ENCODE data around the gene ARNT2.

The ARNT2 gene

DNA sequence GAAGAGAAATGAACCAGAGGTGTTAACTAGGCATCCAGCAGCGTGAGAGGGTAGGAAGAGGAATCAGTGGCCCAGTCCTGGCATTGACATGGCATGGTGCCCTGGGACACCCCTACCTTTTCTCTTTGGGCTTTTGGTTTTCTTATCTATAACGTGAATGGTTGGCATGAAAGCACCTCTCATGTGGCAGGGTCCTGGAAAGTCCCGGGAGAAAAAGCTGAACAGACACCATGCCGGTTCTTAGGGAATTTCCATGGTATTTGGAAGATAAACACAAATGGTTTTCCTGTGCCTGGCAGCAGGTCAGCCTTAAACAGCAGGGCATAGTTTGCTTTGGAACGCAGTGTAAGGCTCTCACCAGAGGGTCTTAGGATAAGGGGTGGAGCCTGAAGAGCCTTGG, 15.4 kb downstream of the ARNT2 start:
- no peak overlapping the region for H3K4me3 Mint-ChIP-seq
- H3K9me3 Mint-ChIP-seq, result no peaks in the 10 kb centered on the region
- H3K27me3 Mint-ChIP-seq (ENCODE audit: low read depth), result peaks cover 23% of the 10 kb centered on the region

DNA sequence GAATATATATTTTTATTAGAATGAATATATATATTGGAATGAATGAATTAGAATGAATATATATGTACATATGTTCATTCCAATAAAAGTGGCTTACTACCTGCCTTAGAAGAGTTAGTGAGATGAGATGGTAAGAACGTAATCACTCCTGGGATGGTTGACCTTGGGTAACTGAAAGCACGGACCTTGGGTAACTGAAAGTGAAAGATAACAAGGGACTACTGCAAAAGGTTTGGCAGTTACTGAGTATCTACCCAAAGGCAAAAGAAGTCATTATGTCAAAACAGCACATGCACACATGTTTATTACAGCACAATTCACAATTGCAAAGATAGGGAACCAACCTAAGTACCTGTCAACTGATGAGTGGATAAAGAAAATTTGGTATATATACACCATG, 16.5 kb downstream of the ARNT2 start:
- no peak for DNase-seq (ENCODE audit: low spot score)
- Mint-ChIP-seq H3K4me1 (ENCODE audit: low read depth) (no peaks in the 10 kb centered on the region), H3K36me3 (ENCODE audit: low read depth) (no peaks in the 10 kb centered on the region), H3K9me3 (no peaks in the 10 kb centered on the region), H3K4me3 (no peak overlapping the region), H3K27me3 (ENCODE audit: low read depth) (peaks cover 21% of the 10 kb centered on the region), H3K27ac (no peak overlapping the region)

More for the DNA sequence above, 15.4 kb downstream of the ARNT2 start:
- Mint-ChIP-seq H3K27ac (no peak overlapping the region), H3K36me3 (ENCODE audit: low read depth) (no peaks in the 10 kb centered on the region), H3K4me1 (ENCODE audit: low read depth) (no peaks in the 10 kb centered on the region)
- DNase-seq (ENCODE audit: low spot score), result no peak

DNA sequence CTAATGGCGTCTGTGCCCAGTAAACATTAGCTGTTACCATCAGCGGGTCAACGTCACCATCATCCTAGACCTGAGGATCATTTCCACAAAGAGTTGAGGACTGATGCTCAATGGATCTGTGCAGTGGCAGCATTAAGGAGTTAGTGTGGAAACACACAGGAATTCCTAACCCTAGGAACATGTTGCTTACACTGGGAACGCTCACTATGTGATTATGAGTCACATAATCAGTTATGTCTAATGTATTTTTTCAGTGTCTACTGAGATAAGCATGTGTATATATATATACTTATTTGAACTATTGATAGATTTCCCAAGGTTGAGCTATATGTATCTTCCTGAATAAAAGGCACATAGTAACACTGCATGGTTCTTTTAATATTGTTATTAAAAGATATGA, 19.0 kb downstream of the ARNT2 start:
- H3K9me3 Mint-ChIP-seq, result no peaks in the 10 kb centered on the region
- DNase-seq (ENCODE audit: low spot score), result no peak
- H3K36me3 Mint-ChIP-seq (ENCODE audit: low read depth), result no peaks in the 10 kb centered on the region
- H3K27ac Mint-ChIP-seq, result no peak overlapping the region
- H3K4me1 Mint-ChIP-seq (ENCODE audit: low read depth), result no peaks in the 10 kb centered on the region
- no peak overlapping the region for H3K4me3 Mint-ChIP-seq
- peaks cover 10% of the 10 kb centered on the region for H3K27me3 Mint-ChIP-seq (ENCODE audit: low read depth)

DNA sequence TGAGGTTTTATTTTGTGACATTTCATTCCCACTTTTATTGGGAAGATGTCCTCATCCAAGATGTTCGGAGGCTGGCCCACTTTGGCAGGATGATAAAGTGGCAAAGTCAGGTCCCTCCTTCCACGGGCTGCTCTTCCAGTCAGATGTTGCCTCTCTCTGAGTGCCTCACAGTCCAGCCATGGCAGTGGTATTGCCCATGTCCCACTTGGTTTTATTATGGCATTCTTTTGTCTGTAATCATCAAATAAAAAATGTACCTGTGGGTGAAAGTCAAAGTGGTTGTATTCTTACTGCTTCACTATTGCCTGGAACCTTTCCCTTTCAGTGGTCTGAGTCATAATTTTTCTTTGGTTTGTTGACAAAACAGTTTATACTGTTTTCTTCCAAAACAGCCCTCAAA, 20.2 kb downstream of the ARNT2 start:
- H3K27ac Mint-ChIP-seq, result no peak overlapping the region
- no peaks in the 10 kb centered on the region for H3K4me1 Mint-ChIP-seq (ENCODE audit: low read depth)
- no peak overlapping the region for H3K4me3 Mint-ChIP-seq
- no peaks in the 10 kb centered on the region for H3K36me3 Mint-ChIP-seq (ENCODE audit: low read depth)
- no peaks in the 10 kb centered on the region for H3K9me3 Mint-ChIP-seq
- H3K27me3 Mint-ChIP-seq (ENCODE audit: low read depth), result peaks cover 7% of the 10 kb centered on the region
- no peak for DNase-seq (ENCODE audit: low spot score)

DNA sequence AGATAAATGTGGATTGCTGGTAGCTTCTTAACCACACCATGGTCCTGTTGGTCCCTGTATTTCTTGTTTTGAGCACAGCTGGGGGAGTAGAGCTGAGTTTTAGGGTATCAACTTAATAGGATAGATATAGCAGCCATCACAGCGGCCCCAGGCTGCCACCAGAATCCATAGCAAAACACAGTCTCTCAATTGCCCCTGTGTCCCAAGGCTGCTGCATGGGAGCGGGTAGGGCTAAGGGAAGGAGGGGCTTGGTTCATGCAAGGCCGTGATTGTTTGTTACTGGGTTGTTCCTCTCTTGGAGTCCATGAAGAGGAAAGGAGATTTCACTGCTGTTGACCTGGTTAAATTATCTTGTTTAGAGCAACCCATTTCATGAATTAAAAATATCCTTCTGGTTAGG, 22.1 kb downstream of the ARNT2 start:
- no peaks in the 10 kb centered on the region for H3K36me3 Mint-ChIP-seq (ENCODE audit: low read depth)
- H3K9me3 Mint-ChIP-seq, result no peaks in the 10 kb centered on the region
- H3K27me3 Mint-ChIP-seq (ENCODE audit: low read depth), result peaks cover 4% of the 10 kb centered on the region
- no peak overlapping the region for H3K27ac Mint-ChIP-seq
- DNase-seq (ENCODE audit: low spot score), result no peak
- H3K4me1 Mint-ChIP-seq (ENCODE audit: low read depth), result no peaks in the 10 kb centered on the region
- no peak overlapping the region for H3K4me3 Mint-ChIP-seq

DNA sequence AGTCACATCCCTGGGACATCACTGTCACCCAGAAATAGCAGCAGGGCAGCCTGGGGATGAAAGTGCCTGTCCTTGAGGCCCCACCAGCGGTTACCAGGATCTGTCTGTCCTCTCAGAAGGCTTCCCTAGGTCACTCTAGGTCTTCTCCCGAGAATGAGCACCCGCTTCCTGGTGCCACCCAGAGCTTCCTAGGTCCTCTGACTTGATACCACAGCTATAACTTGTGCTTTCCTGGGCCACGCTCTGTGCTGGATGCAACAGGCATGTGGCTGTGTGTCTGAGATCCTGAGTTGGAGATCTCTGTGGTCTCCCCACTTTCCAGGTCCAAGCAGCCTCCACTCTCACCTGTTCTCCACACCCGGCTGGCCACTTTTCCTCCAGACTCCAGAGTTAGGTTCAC, 25.8 kb downstream of the ARNT2 start:
- Mint-ChIP-seq H3K9me3 (no peaks in the 10 kb centered on the region), H3K36me3 (ENCODE audit: low read depth) (no peaks in the 10 kb centered on the region), H3K27ac (no peak overlapping the region), H3K4me3 (no peak overlapping the region), H3K27me3 (ENCODE audit: low read depth) (no peaks in the 10 kb centered on the region), H3K4me1 (ENCODE audit: low read depth) (no peaks in the 10 kb centered on the region)
- DNase-seq (ENCODE audit: low spot score), result no peak

DNA sequence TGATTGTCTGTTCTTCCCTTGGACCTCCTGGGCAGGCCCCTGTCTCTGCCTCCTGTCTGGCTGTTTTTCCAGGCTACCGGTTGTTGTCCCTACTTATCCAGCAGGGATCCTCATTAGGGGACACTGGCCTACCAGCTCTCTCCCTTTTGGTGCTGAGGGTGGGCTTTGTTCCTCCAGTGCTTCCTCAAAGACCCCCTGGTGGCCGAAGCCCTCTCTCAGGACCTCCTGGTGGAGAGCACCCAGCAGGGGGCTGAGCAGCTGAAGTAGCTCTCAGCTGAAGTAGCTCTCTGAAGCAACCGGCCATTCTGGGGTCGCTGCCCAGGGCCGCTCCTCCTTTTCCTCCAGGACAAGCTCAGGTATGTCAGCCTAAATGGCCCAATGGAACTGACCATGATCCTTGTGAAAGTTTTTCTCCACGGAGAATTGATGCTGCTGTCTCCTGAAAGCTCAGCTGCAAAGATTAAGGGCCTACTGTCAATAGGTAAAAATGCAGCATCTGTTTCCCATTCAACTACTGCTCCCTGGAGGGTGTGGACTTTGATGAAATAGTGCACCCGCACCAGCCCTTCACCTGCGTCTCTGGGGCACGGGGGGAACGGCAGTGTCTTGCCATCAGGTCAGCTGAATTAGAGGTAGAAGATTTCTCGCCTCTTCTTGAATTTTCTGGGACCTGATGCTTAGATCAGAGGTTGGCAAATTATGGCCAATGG, 27.6 kb downstream of the ARNT2 start:
- no peak for DNase-seq (ENCODE audit: low spot score)
- H3K9me3 Mint-ChIP-seq, result no peaks in the 10 kb centered on the region
- H3K4me1 Mint-ChIP-seq (ENCODE audit: low read depth), result no peaks in the 10 kb centered on the region
- no peak overlapping the region for H3K27ac Mint-ChIP-seq
- H3K36me3 Mint-ChIP-seq (ENCODE audit: low read depth), result no peaks in the 10 kb centered on the region
- H3K4me3 Mint-ChIP-seq, result no peak overlapping the region
- no peaks in the 10 kb centered on the region for H3K27me3 Mint-ChIP-seq (ENCODE audit: low read depth)

DNA sequence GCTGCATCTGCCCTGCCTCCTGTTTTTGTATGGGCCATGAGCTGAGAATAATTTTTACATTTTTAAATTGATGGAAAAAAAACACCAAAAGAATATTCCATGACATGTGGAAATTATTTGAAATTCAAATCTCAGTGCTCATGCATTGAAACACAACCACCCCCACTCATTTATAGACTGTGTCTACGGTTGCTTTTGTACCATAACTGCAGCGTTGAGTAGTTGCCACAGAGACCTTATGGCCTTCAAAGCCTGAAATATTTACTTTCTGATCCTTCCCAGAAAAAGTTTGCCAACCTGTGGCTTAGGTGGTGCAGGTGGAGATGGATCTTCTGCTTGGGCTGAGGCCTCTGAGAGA, 28.1 kb downstream of the ARNT2 start:
- Mint-ChIP-seq H3K27ac (no peak overlapping the region), H3K4me1 (ENCODE audit: low read depth) (no peaks in the 10 kb centered on the region)

DNA sequence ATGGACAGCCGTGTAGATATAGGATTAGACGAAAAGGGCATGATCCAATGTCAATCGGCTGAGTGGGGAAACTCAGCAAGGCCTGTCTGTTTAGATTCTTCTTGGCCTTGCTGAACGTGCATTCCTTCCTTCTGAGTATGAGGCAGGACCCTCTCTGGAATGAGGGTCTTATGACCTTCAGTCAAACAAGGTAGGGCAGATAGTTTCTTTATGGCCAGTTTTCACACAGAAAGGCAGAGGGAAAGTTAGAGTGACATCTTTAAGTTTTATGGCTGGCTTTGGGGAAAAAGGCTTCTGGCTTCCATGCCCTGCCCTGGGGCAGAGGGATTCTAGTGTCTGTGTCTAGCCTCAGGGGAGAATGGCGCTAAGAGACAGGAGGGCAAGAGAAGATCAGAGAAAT, 29.7 kb downstream of the ARNT2 start:
- H3K27me3 Mint-ChIP-seq (ENCODE audit: low read depth), result no peaks in the 10 kb centered on the region
- no peak overlapping the region for H3K4me3 Mint-ChIP-seq
- no peak overlapping the region for H3K27ac Mint-ChIP-seq
- no peak for DNase-seq (ENCODE audit: low spot score)
- no peaks in the 10 kb centered on the region for H3K36me3 Mint-ChIP-seq (ENCODE audit: low read depth)
- H3K9me3 Mint-ChIP-seq, result no peaks in the 10 kb centered on the region
- no peaks in the 10 kb centered on the region for H3K4me1 Mint-ChIP-seq (ENCODE audit: low read depth)

More for the DNA sequence above, 28.1 kb downstream of the ARNT2 start:
- H3K27me3 Mint-ChIP-seq (ENCODE audit: low read depth), result no peaks in the 10 kb centered on the region
- no peaks in the 10 kb centered on the region for H3K9me3 Mint-ChIP-seq
- H3K4me3 Mint-ChIP-seq, result no peak overlapping the region
- H3K36me3 Mint-ChIP-seq (ENCODE audit: low read depth), result no peaks in the 10 kb centered on the region
- no peak for DNase-seq (ENCODE audit: low spot score)

DNA sequence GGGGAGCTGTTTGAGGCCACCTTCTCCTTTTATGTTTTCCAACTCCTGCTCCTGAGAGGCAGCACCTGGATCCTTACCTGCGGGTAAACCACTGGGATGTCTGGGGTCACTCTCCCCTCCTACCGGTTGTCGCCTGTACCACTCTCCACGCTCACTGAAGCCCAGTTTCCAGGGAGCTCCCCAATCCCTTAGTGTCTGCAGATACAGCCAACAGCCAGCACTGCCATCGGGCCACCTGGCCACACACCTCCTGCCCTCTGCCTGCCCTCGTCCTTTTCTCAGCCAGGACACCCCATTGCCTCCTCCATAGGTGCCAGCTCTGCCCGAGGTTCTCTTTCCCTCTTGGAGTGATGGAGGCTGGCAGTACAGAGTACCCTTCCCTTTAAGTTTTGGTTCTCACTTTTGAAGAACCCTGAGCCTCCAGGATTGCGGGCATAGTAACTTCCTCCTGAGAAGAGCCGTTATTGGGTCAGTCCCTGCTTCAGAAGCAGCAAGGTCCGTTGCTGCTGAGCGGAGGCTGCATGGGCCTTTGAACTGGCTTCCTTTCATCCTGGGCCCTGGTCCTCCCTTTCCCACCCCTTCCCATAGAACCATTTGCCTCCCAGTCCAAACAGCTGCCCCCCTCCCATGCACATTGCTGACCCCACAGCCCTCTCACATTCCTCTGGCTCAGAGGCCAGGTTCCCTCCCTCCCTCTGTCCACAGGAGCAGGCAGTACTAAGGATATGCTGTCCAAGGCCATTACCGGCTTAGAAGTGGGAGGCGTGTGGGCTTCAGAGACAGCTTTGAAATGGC, 30.9 kb downstream of the ARNT2 start:
- no peak overlapping the region for H3K27ac Mint-ChIP-seq
- no peaks in the 10 kb centered on the region for H3K36me3 Mint-ChIP-seq (ENCODE audit: low read depth)
- DNase-seq (ENCODE audit: low spot score), result no peak
- no peaks in the 10 kb centered on the region for H3K27me3 Mint-ChIP-seq (ENCODE audit: low read depth)
- no peaks in the 10 kb centered on the region for H3K9me3 Mint-ChIP-seq
- H3K4me3 Mint-ChIP-seq, result no peak overlapping the region
- no peaks in the 10 kb centered on the region for H3K4me1 Mint-ChIP-seq (ENCODE audit: low read depth)

DNA sequence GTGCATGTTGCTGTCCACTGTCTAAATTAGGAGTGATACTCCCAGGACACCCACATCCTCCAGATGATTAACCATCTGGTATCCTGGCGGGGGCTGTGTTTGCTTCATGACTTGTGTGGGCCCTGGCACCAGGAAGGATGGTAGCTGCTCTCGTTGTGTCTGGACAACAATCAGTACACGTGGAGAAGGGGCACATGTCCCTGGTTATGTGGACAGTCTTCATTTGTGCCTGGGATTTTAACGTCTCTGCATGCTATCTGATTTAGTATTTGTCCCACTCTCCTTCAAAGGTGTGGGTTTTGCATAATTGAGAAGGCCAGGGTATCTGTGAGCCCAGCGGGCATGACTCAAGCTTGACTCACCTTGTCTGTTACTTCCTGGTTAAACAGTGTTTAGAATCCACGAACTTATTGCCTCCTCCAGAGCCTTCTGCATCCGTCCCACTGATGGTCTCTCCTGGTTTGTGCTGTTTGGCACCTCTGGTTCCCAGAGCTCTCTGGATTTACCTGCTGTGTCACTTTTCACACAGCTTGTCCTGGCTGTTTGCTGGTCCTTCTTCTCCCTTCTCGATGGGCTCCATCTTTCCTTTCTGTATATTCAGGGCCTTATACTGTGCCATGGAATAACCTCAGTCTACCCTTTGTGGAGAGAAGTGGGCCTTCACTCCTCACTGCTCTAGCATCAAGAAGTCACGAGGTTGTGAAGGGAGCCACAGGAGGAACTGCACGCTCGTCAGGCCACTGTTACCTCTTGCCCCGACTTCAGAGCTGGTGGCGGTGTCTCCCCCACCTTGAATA, 32.5 kb downstream of the ARNT2 start:
- Mint-ChIP-seq H3K27ac (no peak overlapping the region), H3K36me3 (ENCODE audit: low read depth) (no peaks in the 10 kb centered on the region), H3K4me3 (no peak overlapping the region), H3K27me3 (ENCODE audit: low read depth) (no peaks in the 10 kb centered on the region), H3K9me3 (no peaks in the 10 kb centered on the region), H3K4me1 (ENCODE audit: low read depth) (no peaks in the 10 kb centered on the region)
- no peak for DNase-seq (ENCODE audit: low spot score)

DNA sequence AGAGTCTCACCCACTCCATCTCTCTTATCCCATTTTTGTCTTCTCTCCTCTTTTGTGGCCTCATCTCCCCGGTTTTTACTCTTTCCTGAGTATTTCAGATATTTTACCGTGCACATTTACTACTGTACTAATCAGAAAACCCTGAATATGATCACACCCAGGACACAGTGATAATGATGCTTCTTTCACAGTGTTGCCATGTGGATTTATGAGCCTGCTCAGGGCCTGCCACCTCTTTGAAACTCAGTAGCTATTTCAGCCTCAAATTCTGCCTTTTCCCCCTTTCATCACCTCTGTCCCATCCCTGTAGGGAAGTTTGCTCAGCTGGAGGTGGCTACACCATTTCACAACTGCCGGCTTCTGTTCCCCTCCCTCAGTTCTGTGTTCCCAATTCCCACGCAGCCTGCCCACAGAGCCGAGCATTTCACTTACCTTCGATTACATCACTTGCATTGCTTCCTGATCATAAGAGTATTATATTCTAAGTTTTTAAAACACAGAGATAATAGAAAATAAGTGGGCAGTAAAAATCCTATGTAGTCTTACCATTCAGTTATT, 33.2 kb downstream of the ARNT2 start:
- DNase-seq (ENCODE audit: low spot score), result no peak
- H3K4me1 Mint-ChIP-seq (ENCODE audit: low read depth), result no peaks in the 10 kb centered on the region
- no peaks in the 10 kb centered on the region for H3K36me3 Mint-ChIP-seq (ENCODE audit: low read depth)
- H3K27ac Mint-ChIP-seq, result no peak overlapping the region
- H3K9me3 Mint-ChIP-seq, result no peaks in the 10 kb centered on the region
- no peaks in the 10 kb centered on the region for H3K27me3 Mint-ChIP-seq (ENCODE audit: low read depth)
- no peak overlapping the region for H3K4me3 Mint-ChIP-seq

DNA sequence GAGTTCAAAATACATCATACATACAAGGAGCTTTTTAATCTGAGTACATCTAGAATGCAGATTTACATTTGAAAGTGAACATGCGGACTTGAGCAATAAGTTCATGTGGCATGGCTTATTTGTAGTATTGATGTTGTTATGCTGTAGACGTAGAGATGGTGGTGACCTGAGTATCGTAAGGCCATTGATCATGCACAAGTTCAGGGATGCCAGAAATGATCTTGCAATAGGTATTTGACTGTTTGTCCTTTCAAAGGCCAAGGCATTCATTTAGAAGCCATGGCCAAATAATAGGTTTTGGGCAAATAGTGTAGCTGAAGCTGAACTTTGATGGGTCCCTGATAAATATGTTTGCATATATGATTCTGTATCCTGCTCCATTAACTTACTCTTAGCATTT, 35.0 kb downstream of the ARNT2 start:
- H3K36me3 Mint-ChIP-seq (ENCODE audit: low read depth), result no peaks in the 10 kb centered on the region
- no peaks in the 10 kb centered on the region for H3K9me3 Mint-ChIP-seq
- H3K27ac Mint-ChIP-seq, result no peak overlapping the region
- DNase-seq (ENCODE audit: low spot score), result no peak
- no peak overlapping the region for H3K4me3 Mint-ChIP-seq
- no peaks in the 10 kb centered on the region for H3K4me1 Mint-ChIP-seq (ENCODE audit: low read depth)
- H3K27me3 Mint-ChIP-seq (ENCODE audit: low read depth), result no peaks in the 10 kb centered on the region

DNA sequence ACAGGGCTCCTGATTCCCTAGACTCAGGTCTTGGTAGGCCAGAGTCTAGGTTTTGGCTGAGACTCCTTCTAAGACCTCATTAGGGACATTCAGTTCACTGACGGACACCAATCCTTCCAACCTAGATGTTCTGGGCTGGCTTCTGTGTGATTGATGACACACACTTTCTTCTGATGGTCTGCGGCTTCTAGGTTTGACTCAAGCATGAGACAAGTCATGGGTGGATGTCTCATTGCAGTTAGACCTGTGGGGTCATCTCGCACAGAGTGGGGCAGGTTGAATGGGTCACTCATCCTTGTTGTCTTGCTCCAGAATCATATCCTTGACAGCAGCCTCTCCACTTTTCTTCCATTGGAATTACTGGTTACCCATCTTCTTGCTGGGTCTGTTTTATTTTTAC, 35.8 kb downstream of the ARNT2 start:
- no peak overlapping the region for H3K4me3 Mint-ChIP-seq
- no peaks in the 10 kb centered on the region for H3K36me3 Mint-ChIP-seq (ENCODE audit: low read depth)
- no peak for DNase-seq (ENCODE audit: low spot score)
- H3K27ac Mint-ChIP-seq, result no peak overlapping the region
- no peaks in the 10 kb centered on the region for H3K9me3 Mint-ChIP-seq
- H3K27me3 Mint-ChIP-seq (ENCODE audit: low read depth), result no peaks in the 10 kb centered on the region
- H3K4me1 Mint-ChIP-seq (ENCODE audit: low read depth), result no peaks in the 10 kb centered on the region
